Parathyroid adenoma (tissue), 2 donors: ENCODE measurements around the gene ASPSCR1.

Experiments
- H2AFZ ChIP-seq: fragments of 300-600 bp; sonication (generic); one replicate; pipeline ENCODE4 v1.7.0; 2017; ENCODE audit warnings: antibody characterized with exemption, mild to moderate bottlenecking
- H3K27ac ChIP-seq: fragments of 300-600 bp; sonication (generic); one replicate; pipeline ENCODE4 v1.7.0; 2017
- H3K27me3 ChIP-seq: fragments of 300-600 bp; sonication (generic); one replicate; pipeline ENCODE4 v1.7.0; 2017; ENCODE audit warnings: low read length; ENCODE audit not compliant: control insufficient read depth, insufficient read depth
- H3K36me3 ChIP-seq: fragments of 300-600 bp; sonication (generic); one replicate; pipeline ENCODE4 v1.7.0; 2017; ENCODE audit warnings: low read length; ENCODE audit not compliant: control insufficient read depth, insufficient read depth
- H3K4me1 ChIP-seq: fragments of 300-600 bp; sonication (generic); one replicate; pipeline ENCODE4 v1.7.0; 2017; ENCODE audit warnings: control low read depth
- H3K4me2 ChIP-seq: fragments of 300-600 bp; sonication (generic); one replicate; pipeline ENCODE4 v1.7.0; 2017; ENCODE audit warnings: low read length
- H3K4me3 ChIP-seq: fragments of 300-600 bp; sonication (generic); one replicate; pipeline ENCODE4 v1.7.0; 2017; ENCODE audit warnings: low read depth, low read length
- H3K79me2 ChIP-seq: fragments of 300-600 bp; sonication (generic); one replicate; pipeline ENCODE4 v1.7.0; 2017; ENCODE audit warnings: control low read depth
- H3K9ac ChIP-seq: fragments of 300-600 bp; sonication (generic); one replicate; pipeline ENCODE4 v1.7.0; 2017; ENCODE audit warnings: mild to moderate bottlenecking
- H3K9me3 ChIP-seq: fragments of 300-600 bp; sonication (generic); one replicate; pipeline ENCODE4 v1.7.0; 2017; ENCODE audit warnings: low read length; ENCODE audit not compliant: control insufficient read depth
- CTCF ChIP-seq: fragments of 300-600 bp; sonication (generic); IDR thresholded peaks from one replicate; pipeline ENCODE4 v1.7.0; 2017; ENCODE audit warnings: antibody characterized with exemption, mild to moderate bottlenecking
- donor health status: primary hyperparathyroidism.

ASPSCR1 gene

GRCh38 chr17:81993729-81994592 is 16.5 kb downstream of the ASPSCR1 start:
- Histone ChIP-seq H3K4me1 (peaks cover 23% of the 10 kb centered on the region), H3K27ac (no peak overlapping the region), H3K36me3 (no peaks in the 10 kb centered on the region), H3K27me3 (no peaks in the 10 kb centered on the region), H3K9me3 (no peaks in the 10 kb centered on the region), H2AFZ (no peak overlapping the region), H3K4me3 (no peak overlapping the region), H3K79me2 (peaks cover 33% of the 10 kb centered on the region), H3K9ac (no peak overlapping the region), H3K4me2 (no peak overlapping the region)
- no peak for TF ChIP-seq CTCF

- Histone ChIP-seq H3K9ac (no peak overlapping the region), H3K4me1 (peaks cover 23% of the 10 kb centered on the region), H3K27ac (no peak overlapping the region)
Observed at GRCh38 chr17:81994593-81995462, 17.4 kb downstream of the ASPSCR1 start.

GRCh38 chr17:81995463-81996231 is 18.2 kb downstream of the ASPSCR1 start:
- H3K27me3 ChIP-seq = no peaks in the 10 kb centered on the region
- no peaks in the 10 kb centered on the region for H3K36me3 ChIP-seq

More at GRCh38 chr17:81994593-81995462, 17.4 kb downstream of the ASPSCR1 start:
- H3K4me2 ChIP-seq = no peak overlapping the region
- no peaks in the 10 kb centered on the region for H3K36me3 ChIP-seq
- H3K79me2 ChIP-seq = peaks cover 33% of the 10 kb centered on the region
- no peak overlapping the region for H2AFZ ChIP-seq
- no peaks in the 10 kb centered on the region for H3K9me3 ChIP-seq
- H3K4me3 ChIP-seq = no peak overlapping the region
- no peaks in the 10 kb centered on the region for H3K27me3 ChIP-seq
- no peak for TF ChIP-seq CTCF

More at GRCh38 chr17:81995463-81996231, 18.2 kb downstream of the ASPSCR1 start:
- Histone ChIP-seq H2AFZ (no peak overlapping the region), H3K4me1 (peaks cover 23% of the 10 kb centered on the region), H3K4me2 (no peak overlapping the region), H3K27ac (no peak overlapping the region), H3K9ac (no peak overlapping the region), H3K9me3 (no peaks in the 10 kb centered on the region), H3K79me2 (peaks cover 33% of the 10 kb centered on the region), H3K4me3 (no peak overlapping the region)
- TF ChIP-seq CTCF = no peak
